Inferior parietal cortex (tissue), 1 donor: Measurements from ENCODE around the gene TAPBP.
A peak's percentile ranks its signal among the peaks of the same experiment; 100 is the strongest.
"Not testable (repeated sequence)": the region's sequence is repeated elsewhere in the genome, so short reads cannot be mapped to it uniquely, and the experiment has no call there.

Source experiments
- DNase-seq: peaks from one replicate; pipeline ENCODE4 v3.0.0-alpha.2; 2016; ENCODE audit errors: extremely low spot score

TAPBP gene

GRCh38 chr6:33296797-33297405 is 17.0 kb downstream of the TAPBP start:
- DNase-seq: no peak

DNA sequence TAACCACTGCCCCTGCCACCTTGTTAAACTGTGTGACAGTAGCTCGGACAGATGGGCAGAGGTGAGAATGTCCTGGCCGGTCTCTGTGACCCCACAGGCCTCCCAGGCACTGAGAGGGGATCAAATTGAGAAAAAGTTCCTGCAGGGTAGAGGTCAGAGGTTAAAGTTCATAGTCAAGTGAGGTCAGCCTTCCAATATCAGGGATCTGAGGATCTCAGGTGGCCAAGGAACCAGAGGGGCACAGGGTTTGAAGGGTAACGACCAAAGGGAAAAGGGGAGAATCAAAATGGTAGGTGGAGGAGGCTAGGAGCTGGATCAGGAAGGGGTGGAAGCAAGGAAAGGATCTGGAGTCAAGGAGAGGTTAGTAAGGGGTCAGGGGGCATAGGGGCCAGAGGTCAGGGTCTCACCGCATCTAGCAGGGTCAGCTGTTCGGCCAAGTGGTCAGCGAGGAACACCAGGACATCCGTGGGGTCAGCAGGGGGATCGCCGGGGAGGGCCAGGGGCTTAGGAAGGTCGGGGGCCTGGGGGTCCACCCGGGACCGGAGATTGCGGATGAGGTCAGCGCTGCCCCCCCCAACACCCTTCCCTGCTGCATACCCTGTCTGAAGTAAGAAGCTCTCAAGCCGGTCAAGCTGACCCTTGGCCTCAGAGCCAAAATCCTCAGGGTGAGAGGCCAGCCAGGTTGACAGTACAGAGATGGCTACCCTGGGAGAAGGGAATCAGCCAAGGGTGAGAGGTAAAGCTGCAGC is 18.1 kb downstream of the TAPBP start:
- no peak for DNase-seq

DNA sequence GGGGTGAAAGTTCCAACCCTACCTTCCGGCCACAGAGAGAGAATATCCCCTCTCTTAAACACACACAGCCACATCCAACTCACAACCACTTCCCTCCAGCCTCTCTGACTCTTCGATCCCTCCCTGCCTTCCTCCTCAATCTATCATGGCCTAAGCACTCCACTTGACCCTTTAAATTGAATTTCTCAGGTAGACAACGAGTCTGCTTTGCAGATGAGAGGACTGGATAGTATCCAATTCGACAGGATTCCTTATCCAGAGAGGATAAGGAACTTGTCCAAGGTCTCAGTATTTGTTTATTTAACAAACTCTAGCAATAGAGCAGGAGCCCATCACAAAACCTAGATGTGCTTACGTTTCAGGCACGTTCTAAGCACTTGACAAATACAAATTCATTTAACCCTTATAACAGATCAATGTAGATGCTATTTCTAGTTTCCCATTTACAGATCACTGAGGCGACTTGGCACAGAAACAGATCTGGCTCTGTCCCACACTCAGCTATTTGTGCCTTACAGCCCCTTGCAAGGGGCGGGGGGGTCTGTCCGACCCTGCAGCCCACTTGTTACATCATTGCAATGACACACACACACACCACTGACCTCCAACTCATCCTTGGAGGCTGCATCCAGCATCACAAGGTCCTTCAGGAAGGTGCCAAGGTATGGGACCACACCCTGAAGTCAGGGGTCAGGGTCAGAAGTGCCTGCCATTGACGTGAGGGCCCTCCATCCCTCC is 19.6 kb downstream of the TAPBP start:
- no peak for DNase-seq

GRCh38 chr6:33292996-33293682 is 20.7 kb downstream of the TAPBP start:
- DNase-seq: no peak

- DNase-seq: no peak
Measured at GRCh38 chr6:33290459-33290858, 23.4 kb downstream of the TAPBP start.

GRCh38 chr6:33289784-33290315 is 24.0 kb downstream of the TAPBP start:
- DNase-seq: no peak

DNA sequence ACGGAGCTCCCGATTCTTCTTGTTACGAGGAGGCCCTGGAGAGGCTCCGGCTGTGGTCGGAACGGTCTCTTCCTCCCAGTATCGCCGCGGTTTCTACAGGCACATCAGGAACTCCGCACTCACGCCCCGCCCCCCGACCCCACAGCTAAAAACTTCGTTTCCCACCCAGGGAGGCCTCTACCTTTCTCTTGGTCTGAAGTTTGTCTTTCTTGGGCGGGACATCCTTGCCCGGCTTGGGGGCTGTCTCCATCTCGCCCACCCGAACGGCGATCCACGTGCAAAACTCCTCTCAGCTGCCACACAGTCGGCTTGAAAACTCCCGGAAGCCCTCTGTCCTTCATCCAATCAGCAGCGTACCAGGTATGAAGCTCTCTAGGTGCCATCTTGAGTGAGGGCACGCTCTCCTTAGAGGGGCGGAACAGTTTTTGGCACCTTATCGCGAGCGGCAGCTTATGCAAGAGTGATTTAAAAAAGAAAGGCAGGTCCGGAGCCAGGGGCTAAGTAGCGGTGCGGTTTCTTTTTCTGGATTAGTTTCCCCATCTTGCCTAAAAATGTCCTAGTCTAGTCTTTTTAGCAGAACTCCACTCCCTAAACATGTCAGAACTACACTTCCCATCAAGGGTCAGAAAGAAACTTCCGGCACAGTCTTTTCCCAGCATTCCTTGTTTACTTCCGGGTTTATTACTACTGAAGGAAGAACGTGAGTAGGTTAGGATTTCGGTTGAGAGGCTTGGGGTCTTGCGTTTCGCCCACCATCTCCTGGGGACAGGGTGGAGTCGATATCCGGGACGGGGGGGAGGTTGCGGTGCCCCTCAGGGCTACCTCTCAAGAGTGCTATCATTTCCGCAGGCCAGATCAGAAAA is 24.7 kb downstream of the TAPBP start, which contains the start of the genes PFDN6 and WDR46:
Gene PFDN6, plus strand, starts transcription at position 681 of the 863 bp plus-strand sequence. CDS start 256 bp downstream, outside the sequence.
Gene WDR46, minus strand, starts transcription at position 319 of the 863 bp plus-strand sequence. Its CDS starts 69 bp downstream, at position 250.
- peak; percentile 100 for DNase-seq

- DNase-seq: no peak
Measured at GRCh38 chr6:33288141-33288920, 25.5 kb downstream of the TAPBP start.

GRCh38 chr6:33286946-33287914 is 26.6 kb downstream of the TAPBP start:
- no peak for DNase-seq

GRCh38 chr6:33285214-33285613 is 28.7 kb downstream of the TAPBP start:
- not testable (repeated sequence) for DNase-seq

- DNase-seq: no peak
Measured at GRCh38 chr6:33280539-33280938, 33.3 kb downstream of the TAPBP start.

- DNase-seq: peak; percentile 22
Measured at GRCh38 chr6:33279971-33280511, 33.8 kb downstream of the TAPBP start.

DNA sequence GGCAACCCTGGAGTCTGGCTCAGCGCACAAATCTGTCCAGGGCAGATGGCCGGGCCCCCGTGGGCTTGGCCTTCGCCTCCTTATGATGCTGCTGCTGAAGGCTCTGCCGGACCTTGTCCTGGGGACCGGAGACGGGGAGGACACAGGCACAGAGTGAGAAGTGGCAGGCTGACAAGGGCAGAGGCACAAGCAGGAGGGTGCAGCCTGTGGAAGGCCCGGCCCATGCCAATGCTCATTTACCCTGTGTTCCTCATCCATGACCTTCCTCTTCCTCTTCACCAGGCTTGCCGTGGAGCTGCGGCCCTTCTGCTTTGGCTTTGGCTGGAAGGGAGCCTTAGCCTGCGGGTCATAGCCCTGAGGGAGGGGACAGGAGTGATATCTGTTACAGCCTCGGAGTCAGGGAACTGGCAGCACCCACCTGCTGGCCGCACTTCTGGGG is 34.6 kb downstream of the TAPBP start:
- DNase-seq: no peak

- no peak for DNase-seq
Measured at GRCh38 chr6:33278810-33279209, 35.1 kb downstream of the TAPBP start.

DNA sequence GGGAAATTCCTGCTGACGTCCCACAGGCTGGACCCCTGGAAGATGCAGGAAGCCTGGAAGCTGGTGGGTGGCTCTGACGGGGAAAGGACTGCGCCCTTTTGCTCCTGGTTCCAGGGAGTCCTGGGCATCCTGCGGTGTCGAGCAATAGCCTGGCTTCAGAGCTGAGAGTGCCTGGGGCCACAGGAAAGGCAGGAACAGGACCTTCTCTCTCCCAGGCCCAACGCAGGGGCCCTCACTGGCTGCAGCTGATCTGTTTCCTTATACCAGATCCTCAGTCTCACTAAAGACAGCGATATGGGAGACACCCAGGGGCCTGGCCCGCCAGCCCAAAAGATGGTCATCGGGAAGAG is 35.5 kb downstream of the TAPBP start:
- no peak for DNase-seq

DNA sequence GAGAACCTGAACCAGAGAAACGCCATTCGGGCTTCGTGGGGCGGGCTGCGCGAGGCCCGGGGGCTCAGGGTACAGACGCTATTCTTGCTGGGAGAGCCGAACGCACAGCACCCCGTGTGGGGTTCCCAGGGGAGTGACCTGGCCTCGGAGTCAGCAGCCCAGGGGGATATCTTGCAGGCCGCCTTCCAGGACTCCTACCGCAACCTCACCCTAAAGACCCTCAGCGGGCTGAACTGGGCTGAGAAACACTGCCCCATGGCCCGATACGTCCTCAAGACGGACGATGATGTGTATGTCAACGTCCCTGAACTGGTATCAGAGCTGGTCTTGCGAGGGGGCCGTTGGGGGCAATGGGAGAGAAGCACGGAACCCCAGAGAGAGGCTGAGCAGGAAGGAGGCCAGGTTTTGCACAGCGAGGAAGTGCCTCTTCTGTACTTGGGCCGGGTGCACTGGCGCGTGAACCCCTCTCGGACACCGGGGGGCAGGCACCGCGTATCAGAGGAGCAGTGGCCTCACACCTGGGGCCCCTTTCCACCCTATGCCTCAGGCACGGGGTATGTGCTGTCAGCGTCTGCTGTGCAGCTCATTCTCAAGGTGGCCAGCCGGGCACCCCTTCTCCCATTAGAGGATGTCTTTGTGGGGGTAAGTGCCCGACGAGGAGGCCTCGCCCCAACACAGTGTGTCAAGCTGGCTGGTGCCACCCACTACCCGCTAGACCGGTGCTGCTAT is 36.1 kb downstream of the TAPBP start:
- DNase-seq: no peak

DNA sequence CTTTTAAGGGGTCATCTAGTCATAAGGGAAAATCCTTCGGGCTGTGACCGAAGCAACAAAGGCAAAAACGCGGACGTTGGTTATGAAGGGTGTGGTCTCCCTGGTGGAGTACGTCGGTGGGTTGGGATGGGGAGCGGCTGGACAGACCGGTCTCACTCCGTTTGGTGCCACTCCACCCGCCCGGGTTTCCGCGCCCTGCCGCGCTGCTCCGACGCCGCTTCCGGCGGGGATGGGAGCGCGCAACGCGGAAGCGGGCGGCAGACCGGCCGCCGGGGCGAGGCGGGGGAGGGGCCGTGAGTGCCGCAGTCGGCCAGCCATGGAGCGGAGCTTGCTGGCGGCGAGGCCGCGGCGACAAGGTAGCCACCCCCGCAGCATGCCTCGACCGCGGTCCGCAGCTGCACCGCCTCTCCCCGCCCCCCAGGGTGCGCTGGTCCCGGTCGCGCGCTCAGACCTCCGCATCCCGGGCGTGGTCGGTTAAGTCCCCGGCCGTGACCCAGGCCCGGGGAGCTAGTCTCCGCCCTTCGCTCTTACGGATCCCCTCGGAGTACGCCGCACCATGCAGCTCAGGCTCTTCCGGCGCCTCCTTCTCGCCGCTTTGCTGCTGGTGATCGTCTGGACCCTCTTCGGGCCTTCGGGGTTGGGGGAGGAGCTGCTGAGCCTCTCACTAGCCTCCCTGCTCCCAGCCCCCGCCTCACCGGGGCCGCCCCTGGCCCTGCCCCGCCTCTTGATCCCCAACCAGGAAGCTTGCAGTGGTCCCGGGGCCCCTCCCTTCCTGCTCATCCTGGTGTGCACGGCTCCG is 36.8 kb downstream of the TAPBP start, which contains the start of gene B3GALT4:
Gene B3GALT4, plus strand, starts transcription at position 260 of the 799 bp plus-strand sequence. Its CDS starts 297 bp downstream, at position 557.
- DNase-seq: peak; percentile 62
